ENCODE results near the gene BCAR1. TPM values are rescaled to one million over a fixed set of nuclear protein-coding genes. Genes with fewer than 3 reads are reported as not detected.

Gene BCAR1
- total and polyA plus RNA-seq, 4 donors, result 25.1 to 98.0 (median 59.0) TPM

DNA sequence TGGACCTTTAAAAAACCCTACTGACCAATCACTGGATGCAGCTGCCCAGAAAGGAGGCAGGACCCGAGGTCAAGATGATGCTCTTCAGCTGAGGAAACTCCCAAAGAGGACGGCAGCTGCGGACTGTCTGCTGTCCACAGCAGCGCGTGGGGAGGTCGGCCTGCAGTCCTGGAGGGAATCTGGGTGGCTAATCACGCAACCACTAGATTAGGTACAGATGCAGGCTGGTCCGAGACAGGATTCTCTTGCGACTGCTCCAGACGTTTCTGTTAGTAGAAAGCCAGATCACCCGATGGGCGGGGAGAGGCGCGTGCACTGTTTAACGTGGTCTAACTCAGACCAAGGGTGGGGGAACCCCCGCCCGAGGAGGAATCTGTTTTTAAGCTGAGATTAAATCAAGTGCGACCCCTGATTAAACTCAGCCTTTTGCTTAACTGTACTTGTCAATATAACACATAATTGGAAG, 53.3 kb downstream of the BCAR1 start:
- Histone ChIP-seq H3K4me3 (ENCODE audit: low read depth, low read length) (no peak overlapping the region), H3K9me3 (ENCODE audit: control insufficient read depth, insufficient read depth, low read length) (no peaks in the 10 kb centered on the region), H3K4me1 (ENCODE audit: control insufficient read depth, insufficient read depth, low read length) (peaks cover 3% of the 10 kb centered on the region), H3K36me3 (ENCODE audit: control insufficient read depth, insufficient read depth, low read length) (no peaks in the 10 kb centered on the region), H3K27me3 (ENCODE audit: control insufficient read depth, insufficient read depth, low read length) (no peaks in the 10 kb centered on the region), H3K27ac (ENCODE audit: low read depth, low read length) (no peak overlapping the region)
- WGBS (ENCODE audit: insufficient coverage), result 51% methylated on average over 16 of the region's 18 CpGs
- no peak for DNase-seq (ENCODE audit: low read depth in 4 of 6, low spot score in 6 of 6)

DNA sequence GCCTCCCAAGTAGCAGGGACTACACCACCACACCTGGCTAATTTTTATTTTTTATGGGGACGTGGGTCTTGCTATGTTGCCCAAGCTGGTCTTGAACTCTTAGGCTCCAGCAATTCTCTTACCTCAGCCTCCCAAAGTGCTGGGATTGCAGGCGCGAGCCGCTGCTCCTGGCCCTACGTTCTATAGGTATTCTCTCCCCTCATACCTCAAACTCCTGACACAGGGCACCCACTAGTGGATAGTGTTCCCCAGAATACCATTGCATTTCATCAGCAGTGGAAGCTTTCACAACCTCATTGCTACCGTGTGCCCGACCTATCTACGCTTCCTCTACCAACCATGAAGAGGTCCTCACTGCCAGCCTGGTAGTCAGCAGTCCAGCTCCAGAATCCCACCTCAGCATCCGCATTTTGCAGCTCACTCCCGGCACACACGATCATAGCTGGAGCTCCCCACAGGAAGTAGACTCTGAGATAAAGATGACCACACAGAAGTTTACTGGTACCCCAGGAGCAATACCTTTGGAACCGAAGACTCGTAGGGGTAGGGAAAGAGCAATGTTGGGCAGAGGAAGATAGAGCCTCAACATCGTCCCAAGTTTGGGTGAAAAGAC, 53.8 kb downstream of the BCAR1 start:
- 81% methylated on average over 12 of the region's 14 CpGs for WGBS (ENCODE audit: insufficient coverage)
- Histone ChIP-seq H3K36me3 (ENCODE audit: control insufficient read depth, insufficient read depth, low read length) (no peaks in the 10 kb centered on the region), H3K9me3 (ENCODE audit: control insufficient read depth, insufficient read depth, low read length) (no peaks in the 10 kb centered on the region), H3K27ac (ENCODE audit: low read depth, low read length) (no peak overlapping the region), H3K4me1 (ENCODE audit: control insufficient read depth, insufficient read depth, low read length) (peaks cover 3% of the 10 kb centered on the region), H3K4me3 (ENCODE audit: low read depth, low read length) (no peak overlapping the region), H3K27me3 (ENCODE audit: control insufficient read depth, insufficient read depth, low read length) (no peaks in the 10 kb centered on the region)
- DNase-seq (ENCODE audit: low read depth in 4 of 6, low spot score in 6 of 6), result no peak

DNA sequence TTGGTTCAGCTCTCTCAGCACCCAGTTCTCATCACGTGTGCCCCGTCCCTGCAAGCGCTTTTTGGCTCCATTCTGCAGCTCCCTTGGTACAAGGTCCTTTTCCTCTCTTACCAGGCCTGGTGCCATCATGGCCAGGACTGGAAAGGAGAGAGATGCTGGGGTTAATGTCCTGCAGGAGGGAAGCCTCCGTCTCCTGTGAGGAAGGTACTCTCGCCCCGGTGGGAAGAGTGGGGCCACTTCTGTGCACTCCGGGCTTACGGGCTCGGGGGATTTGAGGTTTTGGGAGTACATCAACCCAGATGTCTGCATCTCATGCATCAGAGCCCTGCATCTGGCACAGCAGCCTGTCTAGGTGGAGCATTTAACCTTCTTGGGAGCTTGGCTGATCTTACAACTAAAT, 54.6 kb downstream of the BCAR1 start:
- no peaks in the 10 kb centered on the region for H3K27me3 ChIP-seq (ENCODE audit: control insufficient read depth, insufficient read depth, low read length)
- peaks cover 3% of the 10 kb centered on the region for H3K4me1 ChIP-seq (ENCODE audit: control insufficient read depth, insufficient read depth, low read length)
- 68% methylated on average over 6 of the region's 9 CpGs for WGBS (ENCODE audit: insufficient coverage)
- H3K36me3 ChIP-seq (ENCODE audit: control insufficient read depth, insufficient read depth, low read length), result no peaks in the 10 kb centered on the region
- H3K27ac ChIP-seq (ENCODE audit: low read depth, low read length), result no peak overlapping the region
- DNase-seq (ENCODE audit: low read depth in 4 of 6, low spot score in 6 of 6), result no peak
- H3K4me3 ChIP-seq (ENCODE audit: low read depth, low read length), result no peak overlapping the region
- H3K9me3 ChIP-seq (ENCODE audit: control insufficient read depth, insufficient read depth, low read length), result no peaks in the 10 kb centered on the region

DNA sequence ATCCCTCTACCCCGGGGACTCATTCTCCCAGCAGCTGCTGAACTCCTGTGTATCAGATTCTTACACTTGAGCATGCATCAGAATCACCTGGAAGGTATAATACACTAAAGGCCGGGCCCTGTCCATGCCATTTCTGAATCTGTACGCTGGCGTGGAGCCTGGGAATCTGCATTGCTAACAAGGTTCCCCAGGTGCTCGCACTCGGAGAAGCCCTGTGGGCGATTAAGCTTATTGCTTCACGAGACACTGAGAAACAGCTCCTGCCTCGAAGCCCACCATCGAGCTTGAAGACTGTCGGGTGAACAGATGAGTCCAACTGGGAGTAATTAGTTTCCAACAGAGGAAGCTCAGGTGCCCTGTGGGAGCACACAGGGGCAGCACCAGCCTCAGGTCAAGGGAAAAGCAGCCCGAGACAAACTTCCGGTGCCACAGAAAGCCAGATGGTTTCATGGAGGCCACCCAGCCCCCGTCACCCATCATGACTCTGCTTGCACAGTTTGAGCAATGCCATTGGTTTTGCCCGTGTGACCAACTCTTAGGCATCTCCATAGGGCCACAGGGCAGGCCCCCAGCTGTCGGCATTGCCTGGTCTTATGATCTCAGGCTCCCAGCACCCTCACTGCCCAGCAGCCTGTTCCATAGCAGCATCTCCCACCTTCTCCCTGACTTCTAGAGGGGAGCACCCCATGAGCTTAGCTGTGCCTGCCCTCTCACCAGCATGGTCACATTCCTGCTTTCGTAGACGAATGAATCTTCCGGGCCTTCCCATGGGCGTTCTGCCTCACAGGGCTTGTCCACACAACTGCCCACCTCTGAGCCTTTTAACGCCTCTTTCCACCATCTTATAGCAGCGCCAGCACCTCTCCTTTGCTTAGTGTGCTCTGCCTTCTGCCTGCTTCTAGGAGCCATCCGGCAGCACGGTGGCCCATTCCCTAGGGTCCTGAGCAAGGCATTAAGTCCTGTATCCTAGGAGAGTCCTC, 55.3 kb downstream of the BCAR1 start:
- WGBS (ENCODE audit: insufficient coverage), result 86% methylated on average over 24 of the region's 24 CpGs
- H3K36me3 ChIP-seq (ENCODE audit: control insufficient read depth, insufficient read depth, low read length), result no peaks in the 10 kb centered on the region
- DNase-seq (ENCODE audit: low read depth in 4 of 6, low spot score in 6 of 6), result no peak

DNA sequence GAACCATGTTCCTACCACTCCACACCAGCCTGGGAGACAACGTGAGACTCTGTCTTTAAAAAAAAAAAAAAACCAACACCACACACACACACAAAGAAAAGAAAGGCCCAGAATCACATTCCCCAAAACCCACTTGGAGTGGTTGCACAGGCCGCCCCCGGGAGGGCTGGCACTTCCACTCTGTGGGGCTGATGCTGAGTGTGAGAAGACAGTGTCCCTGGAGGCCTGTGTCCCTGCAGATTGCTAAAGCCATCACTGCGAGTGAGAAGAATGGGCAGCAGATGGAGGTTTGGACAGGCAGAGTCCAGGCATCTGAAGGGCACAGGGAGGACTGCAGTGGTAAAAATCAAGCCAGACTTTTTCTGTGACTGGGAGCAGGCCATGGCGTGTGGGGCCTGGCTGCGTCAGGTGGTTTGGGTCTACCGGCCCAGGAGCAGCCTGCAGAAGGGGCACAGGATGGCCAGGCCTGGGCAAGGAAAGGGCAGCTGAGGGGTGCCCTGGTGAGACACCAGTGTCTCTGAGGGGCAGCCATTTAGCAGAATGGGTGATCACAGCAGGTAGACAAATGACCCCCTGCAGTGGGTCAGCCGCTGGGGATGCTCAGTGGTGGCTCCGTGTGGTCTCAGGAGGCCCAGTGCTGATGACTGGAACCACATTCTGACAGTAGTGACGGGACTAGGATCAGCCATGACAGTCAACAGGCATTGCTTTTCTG, 57.5 kb downstream of the BCAR1 start:
- Histone ChIP-seq H3K4me1 (ENCODE audit: control insufficient read depth, insufficient read depth, low read length) (no peaks in the 10 kb centered on the region), H3K9me3 (ENCODE audit: control insufficient read depth, insufficient read depth, low read length) (no peaks in the 10 kb centered on the region), H3K36me3 (ENCODE audit: control insufficient read depth, insufficient read depth, low read length) (no peaks in the 10 kb centered on the region), H3K27ac (ENCODE audit: low read depth, low read length) (no peak overlapping the region), H3K27me3 (ENCODE audit: control insufficient read depth, insufficient read depth, low read length) (no peaks in the 10 kb centered on the region), H3K4me3 (ENCODE audit: low read depth, low read length) (no peak overlapping the region)
- no peak for DNase-seq (ENCODE audit: low read depth in 4 of 6, low spot score in 6 of 6)
- 88% methylated on average over 9 of the region's 10 CpGs for WGBS (ENCODE audit: insufficient coverage)

More for the DNA sequence above, 55.3 kb downstream of the BCAR1 start:
- H3K4me3 ChIP-seq (ENCODE audit: low read depth, low read length), result no peak overlapping the region
- H3K27me3 ChIP-seq (ENCODE audit: control insufficient read depth, insufficient read depth, low read length), result no peaks in the 10 kb centered on the region
- H3K27ac ChIP-seq (ENCODE audit: low read depth, low read length), result no peak overlapping the region
- H3K4me1 ChIP-seq (ENCODE audit: control insufficient read depth, insufficient read depth, low read length), result peaks cover under 1% of the 10 kb centered on the region
- H3K9me3 ChIP-seq (ENCODE audit: control insufficient read depth, insufficient read depth, low read length), result no peaks in the 10 kb centered on the region

DNA sequence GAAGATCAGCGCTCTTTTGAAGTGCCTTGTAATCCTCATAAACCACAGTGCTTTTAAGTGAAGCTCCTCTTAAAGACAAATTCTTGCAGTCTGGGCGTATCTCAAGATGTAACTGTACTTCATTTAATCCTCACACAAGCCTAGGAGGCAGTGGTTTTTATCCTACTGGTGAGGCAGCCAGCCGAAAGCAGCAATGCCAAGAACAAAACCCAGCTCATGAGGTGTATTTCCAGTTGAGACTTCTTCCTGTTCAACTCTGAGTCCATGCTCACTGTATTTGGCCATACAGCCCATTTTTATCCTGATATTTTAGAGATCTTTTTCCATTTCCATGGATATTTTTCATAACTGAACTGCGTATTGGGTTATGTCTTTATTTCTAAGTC, 58.2 kb downstream of the BCAR1 start:
- Histone ChIP-seq H3K27ac (ENCODE audit: low read depth, low read length) (no peak overlapping the region), H3K36me3 (ENCODE audit: control insufficient read depth, insufficient read depth, low read length) (no peaks in the 10 kb centered on the region), H3K4me1 (ENCODE audit: control insufficient read depth, insufficient read depth, low read length) (no peaks in the 10 kb centered on the region), H3K27me3 (ENCODE audit: control insufficient read depth, insufficient read depth, low read length) (no peaks in the 10 kb centered on the region), H3K4me3 (ENCODE audit: low read depth, low read length) (no peak overlapping the region), H3K9me3 (ENCODE audit: control insufficient read depth, insufficient read depth, low read length) (no peaks in the 10 kb centered on the region)
- DNase-seq (ENCODE audit: low read depth in 4 of 6, low spot score in 6 of 6), result no peak
- WGBS (ENCODE audit: insufficient coverage), result 92% methylated on average over 2 of the region's 4 CpGs

DNA sequence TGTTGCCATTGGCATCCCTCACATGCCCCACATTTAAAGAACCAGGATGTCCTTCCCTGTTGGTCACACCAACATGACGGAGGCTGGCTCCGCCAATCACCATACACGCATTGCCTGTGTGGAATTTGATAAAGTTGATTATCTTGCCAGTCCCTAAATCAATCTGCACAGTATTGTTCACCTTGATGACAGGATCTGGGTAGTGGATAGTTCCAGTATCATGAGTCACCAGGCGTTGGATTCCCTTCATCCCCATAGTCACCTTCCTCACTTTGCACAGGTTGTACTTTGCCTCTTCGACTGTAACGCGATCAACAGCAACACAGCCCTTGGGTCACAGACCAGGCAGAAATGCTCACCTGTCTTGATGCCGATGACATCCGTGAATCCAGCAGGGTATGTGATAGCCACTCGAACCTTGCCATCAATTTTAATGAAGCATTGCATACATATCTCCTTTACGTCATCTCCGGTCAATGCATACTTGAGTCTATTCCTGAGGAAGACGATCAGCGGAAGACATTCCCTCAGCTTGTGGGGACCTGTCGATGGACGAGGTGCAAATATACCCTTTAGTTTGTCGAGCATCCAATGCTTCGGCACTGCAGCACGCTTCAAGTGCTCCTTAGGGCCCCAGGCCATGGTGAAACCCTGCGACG, 58.7 kb downstream of the BCAR1 start:
- Histone ChIP-seq H3K4me1 (ENCODE audit: control insufficient read depth, insufficient read depth, low read length) (no peaks in the 10 kb centered on the region), H3K27me3 (ENCODE audit: control insufficient read depth, insufficient read depth, low read length) (no peaks in the 10 kb centered on the region), H3K9me3 (ENCODE audit: control insufficient read depth, insufficient read depth, low read length) (no peaks in the 10 kb centered on the region), H3K4me3 (ENCODE audit: low read depth, low read length) (no peak overlapping the region), H3K36me3 (ENCODE audit: control insufficient read depth, insufficient read depth, low read length) (no peaks in the 10 kb centered on the region), H3K27ac (ENCODE audit: low read depth, low read length) (no peak overlapping the region)
- 94% methylated on average over 15 of the region's 21 CpGs for WGBS (ENCODE audit: insufficient coverage)
- no peak for DNase-seq (ENCODE audit: low read depth in 4 of 6, low spot score in 6 of 6)

DNA sequence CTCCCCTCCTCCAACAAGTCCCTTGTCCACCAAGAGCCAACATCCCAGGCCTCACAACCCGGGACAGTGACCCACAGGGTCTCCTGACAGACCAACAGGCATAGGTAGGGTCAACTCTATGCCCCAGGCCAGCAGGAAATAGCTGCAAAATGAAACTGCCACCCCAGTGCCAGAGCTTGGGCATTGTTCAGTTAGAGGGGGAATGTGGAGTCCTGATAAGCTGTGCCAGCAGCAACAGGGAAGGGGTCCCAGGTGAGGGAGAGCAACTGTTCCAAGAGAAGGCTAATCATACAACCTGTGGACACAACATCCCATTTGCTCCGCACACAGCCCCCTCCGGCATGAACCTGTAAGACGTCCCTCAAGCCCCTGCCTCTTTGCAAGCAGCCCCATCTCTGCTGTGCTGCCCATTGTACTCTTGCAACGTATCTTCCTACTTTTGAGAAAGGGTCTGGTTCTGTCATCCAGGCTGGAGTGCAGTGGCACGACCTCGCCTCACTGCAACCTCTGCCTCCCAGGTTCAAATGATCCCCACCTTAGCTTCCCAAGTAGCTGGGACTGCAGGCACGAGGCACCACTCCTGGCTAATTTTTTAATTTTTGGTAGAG, 61.7 kb downstream of the BCAR1 start:
- no peak for DNase-seq (ENCODE audit: low read depth in 4 of 6, low spot score in 6 of 6)
- Histone ChIP-seq H3K27me3 (ENCODE audit: control insufficient read depth, insufficient read depth, low read length) (no peaks in the 10 kb centered on the region), H3K4me1 (ENCODE audit: control insufficient read depth, insufficient read depth, low read length) (no peaks in the 10 kb centered on the region), H3K4me3 (ENCODE audit: low read depth, low read length) (no peak overlapping the region), H3K36me3 (ENCODE audit: control insufficient read depth, insufficient read depth, low read length) (no peaks in the 10 kb centered on the region), H3K9me3 (ENCODE audit: control insufficient read depth, insufficient read depth, low read length) (no peaks in the 10 kb centered on the region), H3K27ac (ENCODE audit: low read depth, low read length) (no peak overlapping the region)
- WGBS (ENCODE audit: insufficient coverage), result 77% methylated on average over 7 of the region's 8 CpGs

Measured in spinal cord (tissue), 10 donors.